H1 (cell line): Measurements from ENCODE around the gene DMRT1. TPM values are rescaled to one million over a fixed set of nuclear protein-coding genes. Genes with fewer than 3 reads are reported as not detected.

Experiments
- BCL11A ChIP-seq, 2 experiments: IDR thresholded peaks; one replicate each; pipeline ENCODE4 v1.6.1; 2011; ENCODE audit warnings: low read depth in 2 of 2, low read length in 2 of 2, mild to moderate bottlenecking in 2 of 2
- CHD1 ChIP-seq: IDR thresholded peaks from 2 replicates; pipeline ENCODE4 v1.6.1; 2012; ENCODE audit warnings: low read depth, low read length, improper control_type of control experiment
- CTBP2 ChIP-seq: IDR thresholded peaks from 2 replicates; pipeline ENCODE4 v1.7.0; 2011; ENCODE audit warnings: borderline replicate concordance, mild to moderate bottlenecking, moderate library complexity, mixed read lengths, low read length; ENCODE audit not compliant: insufficient read depth, insufficient read length
- FOSL1 ChIP-seq: IDR thresholded peaks from 2 replicates; pipeline ENCODE4 v1.6.1; 2011; ENCODE audit warnings: mild to moderate bottlenecking, low read depth, low read length, moderate library complexity; ENCODE audit not compliant: insufficient read depth
- GTF2F1 ChIP-seq: IDR thresholded peaks from 2 replicates; pipeline ENCODE4 v1.6.1; 2012; ENCODE audit warnings: low read depth, low read length, improper control_type of control experiment, borderline replicate concordance
- JUND ChIP-seq: IDR thresholded peaks from 2 replicates; pipeline ENCODE4 v1.6.1; 2011; ENCODE audit warnings: mild to moderate bottlenecking, improper control_type of control experiment, low read length
- KDM5A ChIP-seq: fragments of 200-600 bp; IDR thresholded peaks from 2 replicates; pipeline ENCODE4 v1.7.1; 2012; ENCODE audit warnings: mild to moderate bottlenecking, low read length, inconsistent platforms, mixed read lengths
- MAFK ChIP-seq: IDR thresholded peaks from 2 replicates; pipeline ENCODE4 v1.6.1; 2012; ENCODE audit warnings: low read depth, mild to moderate bottlenecking, improper control_type of control experiment, low read length
- PHF8 ChIP-seq: fragments of 200-600 bp; sonication (generic); conservative IDR thresholded peaks from 2 replicates; pipeline ENCODE4 v1.7.1; 2012; ENCODE audit warnings: low read depth, mild to moderate bottlenecking, inconsistent platforms, low read length, moderate library complexity
- RBBP5 ChIP-seq: IDR thresholded peaks from 2 replicates; pipeline ENCODE4 v1.7.1; 2012; ENCODE audit warnings: low read depth, mild to moderate bottlenecking, inconsistent platforms, low read length, moderate library complexity, borderline replicate concordance
- RFX5 ChIP-seq: IDR thresholded peaks from 2 replicates; pipeline ENCODE4 v1.6.1; 2011; ENCODE audit warnings: low read depth, low read length, improper control_type of control experiment, borderline replicate concordance
- RXRA ChIP-seq: IDR thresholded peaks from 2 replicates; pipeline ENCODE4 v1.6.1; 2011; ENCODE audit warnings: low read depth, mild to moderate bottlenecking, low read length, moderate library complexity; ENCODE audit not compliant: insufficient read depth
- SIN3A ChIP-seq, 2 experiments: IDR thresholded peaks in 1 of 2; conservative IDR thresholded peaks in 1 of 2; 2 replicates each; pipeline ENCODE4 v1.6.1; 2011 to 2012; ENCODE audit warnings: low read length in 2 of 2, improper control_type of control experiment in 1 of 2, low read depth in 1 of 2, mild to moderate bottlenecking in 1 of 2
- SIRT6 ChIP-seq: IDR thresholded peaks from one replicate; pipeline ENCODE4 v1.7.1; 2012; ENCODE audit warnings: low read length, inconsistent platforms
- SP1 ChIP-seq: IDR thresholded peaks from 2 replicates; pipeline ENCODE4 v1.6.1; 2011; ENCODE audit warnings: low read depth, low read length
- SP2 ChIP-seq: IDR thresholded peaks from 2 replicates; pipeline ENCODE4 v1.6.1; 2012; ENCODE audit warnings: mild to moderate bottlenecking, low read length, inconsistent platforms
- SP4 ChIP-seq: IDR thresholded peaks from 2 replicates; pipeline ENCODE4 v1.6.1; 2012; ENCODE audit warnings: low read length, inconsistent platforms
- TAF7 ChIP-seq: optimal IDR thresholded peaks from 2 replicates; pipeline ENCODE3; 2011; ENCODE audit warnings: low read depth, mild to moderate bottlenecking, inconsistent platforms, low read length, moderate library complexity, borderline replicate concordance
- TBP ChIP-seq: IDR thresholded peaks from 2 replicates; pipeline ENCODE4 v1.6.1; 2011; ENCODE audit warnings: low read depth, low read length, improper control_type of control experiment
- TCF12 ChIP-seq: IDR thresholded peaks from 2 replicates; pipeline ENCODE4 v1.6.1; 2011; ENCODE audit warnings: low read depth, mild to moderate bottlenecking, low read length
- ZNF274 ChIP-seq: IDR thresholded peaks from 2 replicates; pipeline ENCODE4 v1.7.0; 2012; ENCODE audit warnings: low read length, borderline replicate concordance; ENCODE audit errors: extremely low read depth
- polyA plus RNA-seq, 7 experiments: library from polyadenylated mRNA; depleted of rRNA in 3 of 7; stranded (reverse) in 5 of 7; unstranded in 2 of 7; fragments of >200 nt in 5 of 7; fragments of 200-250 nt in 2 of 7; gene quantifications; 1 replicate in 5 of 7; 2 replicates in 1 of 7; 4 replicates in 1 of 7; pipeline versions ENCODE4 v1.2.1 to v1.2.3, GENCODE V29; 2011 to 2013; ENCODE audit warnings: missing spikeins in 2 of 7, mixed read lengths in 2 of 7
- total RNA-seq: library from RNA; stranded (reverse); fragmentation: NEBNext Ultra II Directional; extraction: Animal tissue kit (Norgen Biotek cat#: 25700); gene quantifications from 2 replicates; pipeline ENCODE4 v1.2.1, GENCODE V29; 2021
- TF ChIP-seq, protein P1 (sequence below): IDR thresholded peaks from 2 replicates; pipeline ENCODE4 v1.6.1; 2012; ENCODE audit warnings: low read length, inconsistent platforms

Gene DMRT1
- total and polyA plus RNA-seq, 2 of the 8 experiments (the other 6 are each of a cell fraction or from before 2014, with no cell fraction given), result 0.15 TPM; not detected in 1

- TF ChIP-seq TAF7 (no peak), JUND (no peak), MAFK (no peak), KDM5A (no peak), ZNF274 (no peak), RXRA (0 out of 2 replicates have a peak, but pooled peaks have one; percentile 30), TBP (no peak), SP4 (no peak), SP2 (no peak), CHD1 (no peak), GTF2F1 (no peak), CTBP2 (no peak), TCF12 (peak; percentile 100), SIN3A (conservative IDR thresholded peaks at IDR 0.05 in 1 of 2, IDR thresholded peaks at IDR 0.05 in 1 of 2; ENCODE audit: low read depth in 1 of 2, low read length in 2 of 2) (no peak), SIRT6 (no peak), PHF8 (no peak), BCL11A (IDR thresholded peaks at IDR 0.05; ENCODE audit: low read depth in 2 of 2, low read length in 2 of 2) (peak in 1 of 2 experiments; percentile 27), SP1 (peak; percentile 42; the same call in 1 of the 2 replicates), RFX5 (no peak), RBBP5 (no peak), FOSL1 (no peak)
- TF ChIP-seq, protein P1, sequence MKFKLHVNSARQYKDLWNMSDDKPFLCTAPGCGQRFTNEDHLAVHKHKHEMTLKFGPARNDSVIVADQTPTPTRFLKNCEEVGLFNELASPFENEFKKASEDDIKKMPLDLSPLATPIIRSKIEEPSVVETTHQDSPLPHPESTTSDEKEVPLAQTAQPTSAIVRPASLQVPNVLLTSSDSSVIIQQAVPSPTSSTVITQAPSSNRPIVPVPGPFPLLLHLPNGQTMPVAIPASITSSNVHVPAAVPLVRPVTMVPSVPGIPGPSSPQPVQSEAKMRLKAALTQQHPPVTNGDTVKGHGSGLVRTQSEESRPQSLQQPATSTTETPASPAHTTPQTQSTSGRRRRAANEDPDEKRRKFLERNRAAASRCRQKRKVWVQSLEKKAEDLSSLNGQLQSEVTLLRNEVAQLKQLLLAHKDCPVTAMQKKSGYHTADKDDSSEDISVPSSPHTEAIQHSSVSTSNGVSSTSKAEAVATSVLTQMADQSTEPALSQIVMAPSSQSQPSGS, result peak; percentile 52; the same call in 1 of the 2 replicates
These were observed 1.2 kb upstream of the DMRT1 start (continued) for GRCh38 chr9:840343-840742.
